ENCODE results near the gene GPR75. TPM values are rescaled to one million over a fixed set of nuclear protein-coding genes. Genes with fewer than 3 reads are reported as not detected.

The GPR75 gene
- total RNA-seq, 1 donor from 2014 or later, result 1.1 TPM

GRCh38 chr2:53820711-53821110, 39.1 kb downstream of the GPR75 start:
- H3K36me3 Mint-ChIP-seq (ENCODE audit: low read depth), result peaks cover 15% of the 10 kb centered on the region
- DNase-seq (ENCODE audit: low spot score), result no peak
- TF ChIP-seq CTCF (IDR thresholded peaks at IDR 0.05), result no peak
- no peaks in the 10 kb centered on the region for H3K9me3 Mint-ChIP-seq (ENCODE audit: low read depth)
- no peaks in the 10 kb centered on the region for H3K4me1 Mint-ChIP-seq (ENCODE audit: low read depth)
- no peaks in the 10 kb centered on the region for H3K27me3 Mint-ChIP-seq (ENCODE audit: low read depth)
- no peak overlapping the region for H3K4me3 Mint-ChIP-seq (ENCODE audit: unreplicated experiment)
- no peak overlapping the region for H3K27ac Mint-ChIP-seq (ENCODE audit: unreplicated experiment)

- no peak for TF ChIP-seq CTCF (IDR thresholded peaks at IDR 0.05)
- H3K4me1 Mint-ChIP-seq (ENCODE audit: low read depth), result no peaks in the 10 kb centered on the region
- no peak overlapping the region for H3K4me3 Mint-ChIP-seq (ENCODE audit: unreplicated experiment)
- H3K9me3 Mint-ChIP-seq (ENCODE audit: low read depth), result no peaks in the 10 kb centered on the region
- H3K27ac Mint-ChIP-seq (ENCODE audit: unreplicated experiment), result no peak overlapping the region
- no peak for DNase-seq (ENCODE audit: low spot score)
- H3K36me3 Mint-ChIP-seq (ENCODE audit: low read depth), result peaks cover 21% of the 10 kb centered on the region
- no peaks in the 10 kb centered on the region for H3K27me3 Mint-ChIP-seq (ENCODE audit: low read depth)
These were observed 39.7 kb downstream of the GPR75 start for GRCh38 chr2:53820048-53820447.

GRCh38 chr2:53819634-53820033, 40.1 kb downstream of the GPR75 start:
- no peaks in the 10 kb centered on the region for H3K4me1 Mint-ChIP-seq (ENCODE audit: low read depth)
- H3K36me3 Mint-ChIP-seq (ENCODE audit: low read depth), result peaks cover 21% of the 10 kb centered on the region
- no peak overlapping the region for H3K4me3 Mint-ChIP-seq (ENCODE audit: unreplicated experiment)
- no peak overlapping the region for H3K27ac Mint-ChIP-seq (ENCODE audit: unreplicated experiment)
- DNase-seq (ENCODE audit: low spot score), result no peak
- H3K27me3 Mint-ChIP-seq (ENCODE audit: low read depth), result no peaks in the 10 kb centered on the region
- no peaks in the 10 kb centered on the region for H3K9me3 Mint-ChIP-seq (ENCODE audit: low read depth)
- no peak for TF ChIP-seq CTCF (IDR thresholded peaks at IDR 0.05)

- DNase-seq (ENCODE audit: low spot score), result no peak
- no peaks in the 10 kb centered on the region for H3K9me3 Mint-ChIP-seq (ENCODE audit: low read depth)
- H3K36me3 Mint-ChIP-seq (ENCODE audit: low read depth), result peaks cover 23% of the 10 kb centered on the region
- no peak overlapping the region for H3K4me3 Mint-ChIP-seq (ENCODE audit: unreplicated experiment)
- no peak for TF ChIP-seq CTCF (IDR thresholded peaks at IDR 0.05)
- H3K27ac Mint-ChIP-seq (ENCODE audit: unreplicated experiment), result no peak overlapping the region
- no peaks in the 10 kb centered on the region for H3K4me1 Mint-ChIP-seq (ENCODE audit: low read depth)
- H3K27me3 Mint-ChIP-seq (ENCODE audit: low read depth), result no peaks in the 10 kb centered on the region
These were observed 40.8 kb downstream of the GPR75 start for GRCh38 chr2:53818854-53819435.

GRCh38 chr2:53813151-53813550, 46.6 kb downstream of the GPR75 start:
- no peak for TF ChIP-seq CTCF (IDR thresholded peaks at IDR 0.05)
- DNase-seq (ENCODE audit: low spot score), result no peak
- Mint-ChIP-seq H3K9me3 (ENCODE audit: low read depth) (no peaks in the 10 kb centered on the region), H3K4me1 (ENCODE audit: low read depth) (no peaks in the 10 kb centered on the region), H3K27me3 (ENCODE audit: low read depth) (no peaks in the 10 kb centered on the region), H3K4me3 (ENCODE audit: unreplicated experiment) (no peak overlapping the region), H3K36me3 (ENCODE audit: low read depth) (peaks cover 32% of the 10 kb centered on the region), H3K27ac (ENCODE audit: unreplicated experiment) (no peak overlapping the region)

Measured in chondrocyte (in vitro differentiated cells).